Measurements from ENCODE around the gene PCNX2. TPM values are rescaled to one million over a fixed set of nuclear protein-coding genes. Genes with fewer than 3 reads are reported as not detected.
"Not testable (repeated sequence)": the region's sequence is repeated elsewhere in the genome, so short reads cannot be mapped to it uniquely, and the experiment has no call there.

Gene PCNX2
- total RNA-seq, 1 donor from 2014 or later, result 33.6 TPM

- H3K27me3 Mint-ChIP-seq, result no peaks in the 10 kb centered on the region
- TF ChIP-seq, protein P1, sequence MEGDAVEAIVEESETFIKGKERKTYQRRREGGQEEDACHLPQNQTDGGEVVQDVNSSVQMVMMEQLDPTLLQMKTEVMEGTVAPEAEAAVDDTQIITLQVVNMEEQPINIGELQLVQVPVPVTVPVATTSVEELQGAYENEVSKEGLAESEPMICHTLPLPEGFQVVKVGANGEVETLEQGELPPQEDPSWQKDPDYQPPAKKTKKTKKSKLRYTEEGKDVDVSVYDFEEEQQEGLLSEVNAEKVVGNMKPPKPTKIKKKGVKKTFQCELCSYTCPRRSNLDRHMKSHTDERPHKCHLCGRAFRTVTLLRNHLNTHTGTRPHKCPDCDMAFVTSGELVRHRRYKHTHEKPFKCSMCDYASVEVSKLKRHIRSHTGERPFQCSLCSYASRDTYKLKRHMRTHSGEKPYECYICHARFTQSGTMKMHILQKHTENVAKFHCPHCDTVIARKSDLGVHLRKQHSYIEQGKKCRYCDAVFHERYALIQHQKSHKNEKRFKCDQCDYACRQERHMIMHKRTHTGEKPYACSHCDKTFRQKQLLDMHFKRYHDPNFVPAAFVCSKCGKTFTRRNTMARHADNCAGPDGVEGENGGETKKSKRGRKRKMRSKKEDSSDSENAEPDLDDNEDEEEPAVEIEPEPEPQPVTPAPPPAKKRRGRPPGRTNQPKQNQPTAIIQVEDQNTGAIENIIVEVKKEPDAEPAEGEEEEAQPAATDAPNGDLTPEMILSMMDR (IDR thresholded peaks at IDR 0.05; ENCODE audit: unreplicated experiment), result no peak
Measured at GRCh38 chr1:233135833-233136232, 159.7 kb downstream of the PCNX2 start.

DNA sequence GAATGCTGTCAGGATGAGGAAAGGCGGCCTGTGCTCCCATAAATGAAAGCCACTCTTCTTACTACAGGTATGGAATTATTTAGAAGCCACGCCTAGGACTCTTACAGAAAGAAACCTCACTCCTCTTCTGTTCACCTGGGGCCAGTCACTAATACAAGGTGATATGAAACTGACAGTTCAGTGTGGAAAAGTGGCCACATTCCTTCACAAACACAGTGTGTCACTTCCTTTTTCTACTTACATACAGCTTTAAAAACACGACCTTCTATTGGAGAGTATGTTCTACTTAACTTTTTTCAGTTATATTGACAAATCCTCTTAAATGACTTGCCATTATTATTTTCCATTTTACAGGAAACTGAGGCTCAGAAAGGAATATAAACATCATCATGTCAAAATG, 163.1 kb downstream of the PCNX2 start:
- TF ChIP-seq, protein P1 (IDR thresholded peaks at IDR 0.05; ENCODE audit: unreplicated experiment), result no peak
- H3K4me3 Mint-ChIP-seq (ENCODE audit: low read depth), result no peak overlapping the region
- no peaks in the 10 kb centered on the region for H3K9me3 Mint-ChIP-seq (ENCODE audit: low read depth)
- H3K4me1 Mint-ChIP-seq (ENCODE audit: low read depth), result peaks cover 3% of the 10 kb centered on the region
- DNase-seq (ENCODE audit: low spot score, unreplicated experiment), result no peak
- peaks cover 19% of the 10 kb centered on the region for H3K36me3 Mint-ChIP-seq (ENCODE audit: insufficient read depth)
- H3K27me3 Mint-ChIP-seq, result no peaks in the 10 kb centered on the region
- no peak overlapping the region for H3K27ac Mint-ChIP-seq

More at GRCh38 chr1:233135833-233136232, 159.7 kb downstream of the PCNX2 start:
- no peak for DNase-seq (ENCODE audit: low spot score, unreplicated experiment)
- peak overlapping the region; percentile 5 for H3K27ac Mint-ChIP-seq
- H3K4me3 Mint-ChIP-seq (ENCODE audit: low read depth), result no peak overlapping the region
- no peaks in the 10 kb centered on the region for H3K9me3 Mint-ChIP-seq (ENCODE audit: low read depth)
- H3K4me1 Mint-ChIP-seq (ENCODE audit: low read depth), result peaks cover 3% of the 10 kb centered on the region
- H3K36me3 Mint-ChIP-seq (ENCODE audit: insufficient read depth), result peaks cover 10% of the 10 kb centered on the region

GRCh38 chr1:233129031-233129430, 166.5 kb downstream of the PCNX2 start:
- not testable (repeated sequence) for H3K4me3 Mint-ChIP-seq (ENCODE audit: low read depth); H3K27ac Mint-ChIP-seq; H3K4me1 Mint-ChIP-seq (ENCODE audit: low read depth); DNase-seq (ENCODE audit: low spot score, unreplicated experiment); H3K27me3 Mint-ChIP-seq; H3K9me3 Mint-ChIP-seq (ENCODE audit: low read depth)
- peaks cover 25% of the 10 kb centered on the region for H3K36me3 Mint-ChIP-seq (ENCODE audit: insufficient read depth)

- H3K36me3 Mint-ChIP-seq (ENCODE audit: insufficient read depth), result peaks cover 19% of the 10 kb centered on the region
- no peaks in the 10 kb centered on the region for H3K4me1 Mint-ChIP-seq (ENCODE audit: low read depth)
- H3K27ac Mint-ChIP-seq, result no peak overlapping the region
- TF ChIP-seq, protein P1 (IDR thresholded peaks at IDR 0.05; ENCODE audit: unreplicated experiment), result no peak
- no peak for DNase-seq (ENCODE audit: low spot score, unreplicated experiment)
- no peak overlapping the region for H3K4me3 Mint-ChIP-seq (ENCODE audit: low read depth)
- H3K27me3 Mint-ChIP-seq, result no peaks in the 10 kb centered on the region
- no peaks in the 10 kb centered on the region for H3K9me3 Mint-ChIP-seq (ENCODE audit: low read depth)
Measured at GRCh38 chr1:233127157-233127556, 168.4 kb downstream of the PCNX2 start.

DNA sequence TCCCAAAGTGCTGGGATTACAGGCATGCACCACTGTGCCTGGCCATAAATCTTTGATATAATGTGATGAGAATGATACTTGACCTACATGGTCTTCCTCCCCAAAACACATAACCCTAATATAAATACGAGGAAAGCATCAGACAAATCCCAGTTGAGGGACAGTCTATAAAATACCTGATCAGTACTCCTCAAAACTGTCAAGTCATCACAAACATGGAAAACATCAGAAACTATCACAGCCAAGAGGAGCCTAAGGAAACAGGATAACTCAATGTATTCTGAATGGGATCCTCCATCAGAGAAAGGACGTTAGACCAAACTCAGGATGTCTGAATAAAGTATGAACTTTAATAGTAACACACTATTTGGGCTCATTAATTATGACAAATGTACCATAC, 172.7 kb downstream of the PCNX2 start:
- Mint-ChIP-seq H3K4me1 (ENCODE audit: low read depth) (no peaks in the 10 kb centered on the region), H3K36me3 (ENCODE audit: insufficient read depth) (peaks cover 14% of the 10 kb centered on the region), H3K27me3 (no peaks in the 10 kb centered on the region), H3K9me3 (ENCODE audit: low read depth) (no peaks in the 10 kb centered on the region), H3K4me3 (ENCODE audit: low read depth) (no peak overlapping the region), H3K27ac (no peak overlapping the region)
- TF ChIP-seq, protein P1 (IDR thresholded peaks at IDR 0.05; ENCODE audit: unreplicated experiment), result no peak
- DNase-seq (ENCODE audit: low spot score, unreplicated experiment), result no peak

GRCh38 chr1:233121947-233122559, 173.5 kb downstream of the PCNX2 start:
- peaks cover 14% of the 10 kb centered on the region for H3K36me3 Mint-ChIP-seq (ENCODE audit: insufficient read depth)
- no peak overlapping the region for H3K4me3 Mint-ChIP-seq (ENCODE audit: low read depth)
- TF ChIP-seq, protein P1 (IDR thresholded peaks at IDR 0.05; ENCODE audit: unreplicated experiment), result no peak
- H3K27ac Mint-ChIP-seq, result no peak overlapping the region
- no peaks in the 10 kb centered on the region for H3K27me3 Mint-ChIP-seq
- H3K9me3 Mint-ChIP-seq (ENCODE audit: low read depth), result no peaks in the 10 kb centered on the region
- DNase-seq (ENCODE audit: low spot score, unreplicated experiment), result no peak
- no peaks in the 10 kb centered on the region for H3K4me1 Mint-ChIP-seq (ENCODE audit: low read depth)

All from progenitor cell of endocrine pancreas (in vitro differentiated cells).